ENCODE measurements around the gene ARHGAP10. TPM values are rescaled to one million over a fixed set of nuclear protein-coding genes. Genes with fewer than 3 reads are reported as not detected.

Gene ARHGAP10
- total RNA-seq, 1 donor from 2014 or later, result 25.5 TPM

DNA sequence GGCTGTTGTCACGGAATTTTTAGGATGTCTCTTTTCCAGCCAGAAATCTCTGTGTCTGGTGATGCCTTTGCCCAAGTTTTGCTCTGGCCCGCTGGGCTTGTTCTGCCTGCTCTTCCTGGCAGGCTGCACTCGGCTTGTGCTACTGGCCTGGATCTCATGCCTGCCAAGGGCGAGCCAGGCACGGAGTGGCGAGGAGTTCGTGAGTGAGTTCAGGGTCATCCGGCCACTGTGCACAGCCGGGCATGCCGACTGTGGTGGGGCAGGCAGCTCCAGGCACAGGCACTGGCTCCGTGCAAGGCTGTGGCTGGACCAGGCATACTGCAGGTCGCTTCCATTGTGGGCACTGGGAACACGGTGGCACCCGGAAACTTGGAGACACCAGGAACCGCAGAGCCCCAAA, 129.1 kb downstream of the ARHGAP10 start:
- H3K4me3 Mint-ChIP-seq, result no peak overlapping the region
- H3K9me3 Mint-ChIP-seq, result no peaks in the 10 kb centered on the region
- no peak for DNase-seq (ENCODE audit: extremely low spot score, unreplicated experiment)
- H3K27ac Mint-ChIP-seq, result no peak overlapping the region
- peaks cover 17% of the 10 kb centered on the region for H3K36me3 Mint-ChIP-seq
- TF ChIP-seq, protein P1, sequence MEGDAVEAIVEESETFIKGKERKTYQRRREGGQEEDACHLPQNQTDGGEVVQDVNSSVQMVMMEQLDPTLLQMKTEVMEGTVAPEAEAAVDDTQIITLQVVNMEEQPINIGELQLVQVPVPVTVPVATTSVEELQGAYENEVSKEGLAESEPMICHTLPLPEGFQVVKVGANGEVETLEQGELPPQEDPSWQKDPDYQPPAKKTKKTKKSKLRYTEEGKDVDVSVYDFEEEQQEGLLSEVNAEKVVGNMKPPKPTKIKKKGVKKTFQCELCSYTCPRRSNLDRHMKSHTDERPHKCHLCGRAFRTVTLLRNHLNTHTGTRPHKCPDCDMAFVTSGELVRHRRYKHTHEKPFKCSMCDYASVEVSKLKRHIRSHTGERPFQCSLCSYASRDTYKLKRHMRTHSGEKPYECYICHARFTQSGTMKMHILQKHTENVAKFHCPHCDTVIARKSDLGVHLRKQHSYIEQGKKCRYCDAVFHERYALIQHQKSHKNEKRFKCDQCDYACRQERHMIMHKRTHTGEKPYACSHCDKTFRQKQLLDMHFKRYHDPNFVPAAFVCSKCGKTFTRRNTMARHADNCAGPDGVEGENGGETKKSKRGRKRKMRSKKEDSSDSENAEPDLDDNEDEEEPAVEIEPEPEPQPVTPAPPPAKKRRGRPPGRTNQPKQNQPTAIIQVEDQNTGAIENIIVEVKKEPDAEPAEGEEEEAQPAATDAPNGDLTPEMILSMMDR (conservative IDR thresholded peaks at IDR 0.05), result no peak
- H3K27me3 Mint-ChIP-seq, result no peaks in the 10 kb centered on the region
- H3K4me1 Mint-ChIP-seq (ENCODE audit: unreplicated experiment), result peaks cover 5% of the 10 kb centered on the region

DNA sequence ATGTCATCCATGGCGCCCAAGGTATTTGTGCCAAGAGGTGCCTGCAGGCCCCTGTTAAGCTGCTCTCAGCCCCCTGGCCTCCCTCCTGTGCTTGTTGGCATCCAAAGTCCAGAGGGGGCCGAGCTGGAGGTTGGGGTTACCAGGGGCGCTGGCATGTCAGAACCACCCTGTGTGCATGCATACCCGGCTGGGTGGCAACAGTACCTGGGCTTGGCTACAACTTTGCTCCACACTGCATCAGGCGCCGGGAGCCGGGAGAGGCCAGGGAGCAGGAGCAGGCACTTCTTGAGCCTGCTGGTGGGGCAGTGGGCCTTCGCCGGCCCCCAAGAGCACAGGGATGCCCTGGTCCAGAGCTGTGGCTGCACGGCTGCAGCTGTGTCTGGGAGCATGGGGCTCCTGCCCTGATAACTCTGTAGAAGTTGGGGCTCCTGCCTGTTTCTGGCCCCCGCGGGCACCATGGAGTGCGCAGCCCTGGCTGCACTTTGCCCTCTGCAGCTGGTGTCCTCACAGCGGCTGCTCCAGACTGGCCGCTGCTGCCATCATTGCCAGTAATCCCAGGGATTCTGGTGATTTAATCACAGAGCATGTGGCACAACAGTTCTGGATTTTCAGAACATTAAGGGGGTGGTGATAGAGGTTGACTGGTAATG, 130.3 kb downstream of the ARHGAP10 start:
- H3K9me3 Mint-ChIP-seq, result no peaks in the 10 kb centered on the region
- H3K36me3 Mint-ChIP-seq, result peaks cover 17% of the 10 kb centered on the region
- H3K27me3 Mint-ChIP-seq, result no peaks in the 10 kb centered on the region
- TF ChIP-seq, protein P1 (conservative IDR thresholded peaks at IDR 0.05), result no peak
- no peak for DNase-seq (ENCODE audit: extremely low spot score, unreplicated experiment)
- H3K4me3 Mint-ChIP-seq, result no peak overlapping the region
- peaks cover 8% of the 10 kb centered on the region for H3K4me1 Mint-ChIP-seq (ENCODE audit: unreplicated experiment)
- H3K27ac Mint-ChIP-seq, result no peak overlapping the region

DNA sequence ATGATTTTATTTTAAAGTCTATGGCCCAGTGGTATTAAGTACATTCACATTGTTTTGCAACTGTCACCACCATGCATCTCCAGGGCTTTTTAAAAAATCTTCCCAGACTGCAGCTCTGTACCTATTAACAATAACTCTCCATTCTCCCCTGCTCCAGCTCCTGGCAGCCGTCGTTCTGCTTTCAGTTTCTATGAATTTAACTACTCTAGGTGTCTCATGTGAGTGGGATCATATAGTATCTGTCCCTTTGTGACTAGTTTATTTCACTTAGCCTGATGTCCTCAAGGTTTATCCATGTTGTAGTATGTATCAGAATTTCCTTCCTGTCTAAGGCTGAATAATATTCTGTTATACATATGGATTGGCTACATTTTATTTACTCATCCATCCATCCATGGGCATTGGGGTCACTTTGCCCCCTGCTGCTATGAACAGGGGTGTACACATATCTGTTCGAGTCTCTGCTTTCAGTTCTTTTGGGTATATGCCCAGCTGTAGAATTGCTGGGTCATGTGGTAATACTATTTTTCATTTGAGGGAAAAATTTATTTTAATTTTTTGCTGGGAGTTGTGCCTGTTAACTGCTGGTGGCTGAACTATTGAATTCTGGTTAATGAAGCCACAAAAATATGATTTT, 131.3 kb downstream of the ARHGAP10 start:
- Mint-ChIP-seq H3K36me3 (peaks cover 16% of the 10 kb centered on the region), H3K27me3 (no peaks in the 10 kb centered on the region), H3K4me1 (ENCODE audit: unreplicated experiment) (peaks cover 10% of the 10 kb centered on the region)

DNA sequence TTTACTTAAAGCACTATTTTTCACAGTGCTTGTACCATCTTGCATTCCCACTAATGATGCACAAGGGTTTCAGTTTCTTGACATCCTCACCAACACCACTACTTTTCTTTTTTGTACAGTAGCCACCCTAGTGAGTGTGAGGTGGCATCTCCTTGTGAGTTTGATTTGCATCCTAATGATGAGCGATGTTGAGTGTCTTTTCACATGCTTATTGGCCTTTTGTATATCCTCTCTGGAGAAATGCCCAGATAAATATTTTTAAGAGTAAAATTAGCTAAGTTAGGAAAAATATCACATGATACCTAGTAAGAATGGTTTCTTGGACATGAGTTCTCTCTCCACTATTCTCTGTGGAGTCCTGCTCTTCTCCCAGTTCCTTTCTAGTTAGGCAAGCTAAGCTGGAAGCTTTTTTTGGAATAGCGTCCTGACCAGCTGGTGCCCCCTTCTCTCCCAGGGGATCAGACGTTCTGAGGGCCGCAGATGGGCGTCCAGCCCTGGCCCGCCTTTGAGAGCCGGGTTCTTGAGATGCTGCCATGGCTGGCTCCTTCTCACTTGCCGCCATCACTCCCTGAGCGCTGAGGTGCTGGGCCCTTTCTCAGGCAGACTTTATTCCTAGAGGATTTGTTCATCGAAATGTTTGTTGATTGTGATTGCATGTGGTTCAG, 132.1 kb downstream of the ARHGAP10 start:
- Mint-ChIP-seq H3K9me3 (no peaks in the 10 kb centered on the region), H3K4me1 (ENCODE audit: unreplicated experiment) (peaks cover 10% of the 10 kb centered on the region), H3K27ac (no peak overlapping the region), H3K4me3 (no peak overlapping the region), H3K36me3 (peaks cover 11% of the 10 kb centered on the region), H3K27me3 (no peaks in the 10 kb centered on the region)
- TF ChIP-seq, protein P1 (conservative IDR thresholded peaks at IDR 0.05), result no peak
- no peak for DNase-seq (ENCODE audit: extremely low spot score, unreplicated experiment)

More for the DNA sequence above, 131.3 kb downstream of the ARHGAP10 start:
- no peak for DNase-seq (ENCODE audit: extremely low spot score, unreplicated experiment)
- H3K4me3 Mint-ChIP-seq, result no peak overlapping the region
- H3K9me3 Mint-ChIP-seq, result no peaks in the 10 kb centered on the region
- TF ChIP-seq, protein P1 (conservative IDR thresholded peaks at IDR 0.05), result peak; percentile 15
- H3K27ac Mint-ChIP-seq, result no peak overlapping the region

DNA sequence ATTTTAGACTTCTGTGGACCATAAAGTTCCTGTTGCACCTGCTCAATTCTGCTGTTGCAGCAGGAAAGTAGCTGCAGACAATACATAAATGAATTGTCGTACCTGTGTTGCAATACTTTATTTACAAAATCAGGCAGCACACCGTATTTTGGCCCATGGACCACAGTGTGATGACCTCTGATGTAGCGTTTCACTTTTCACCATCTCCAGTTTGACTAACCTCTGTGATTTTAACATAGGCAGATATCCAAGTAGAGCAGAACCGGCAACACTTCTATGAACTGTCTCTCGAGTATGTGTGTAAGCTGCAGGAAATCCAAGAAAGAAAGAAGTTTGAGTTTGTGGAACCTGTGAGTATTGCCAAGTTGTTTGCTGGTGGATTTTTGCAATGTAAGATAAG, 132.7 kb downstream of the ARHGAP10 start:
- H3K4me1 Mint-ChIP-seq (ENCODE audit: unreplicated experiment), result peaks cover 10% of the 10 kb centered on the region
- peaks cover 8% of the 10 kb centered on the region for H3K36me3 Mint-ChIP-seq
- H3K4me3 Mint-ChIP-seq, result no peak overlapping the region
- no peaks in the 10 kb centered on the region for H3K9me3 Mint-ChIP-seq
- TF ChIP-seq, protein P1 (conservative IDR thresholded peaks at IDR 0.05), result no peak
- no peaks in the 10 kb centered on the region for H3K27me3 Mint-ChIP-seq
- H3K27ac Mint-ChIP-seq, result no peak overlapping the region
- DNase-seq (ENCODE audit: extremely low spot score, unreplicated experiment), result no peak
